Nephron (organoid): ENCODE measurements around the gene ROBO1.

Experiments
- H3K27ac Mint-ChIP-seq, 3 experiments: 2 replicates each; pipeline ENCODE4 v1.8.0; 2020; ENCODE audit warnings: mixed read lengths in 3 of 3, mild to moderate bottlenecking in 2 of 3, moderate library complexity in 1 of 3
- H3K27me3 Mint-ChIP-seq: 2 replicates; pipeline ENCODE4 v1.8.0; 2021; ENCODE audit warnings: low read depth, mild to moderate bottlenecking, moderate library complexity, mixed read lengths
- H3K36me3 Mint-ChIP-seq: 2 replicates; pipeline ENCODE4 v1.8.0; 2020; ENCODE audit warnings: low read depth, mixed read lengths
- H3K4me1 Mint-ChIP-seq: 2 replicates; pipeline ENCODE4 v1.8.0; 2020; ENCODE audit warnings: mixed read lengths
- H3K4me3 Mint-ChIP-seq, 3 experiments: 2 replicates each; pipeline ENCODE4 v1.8.0; 2020; ENCODE audit warnings: mild to moderate bottlenecking in 3 of 3, mixed read lengths in 3 of 3, moderate library complexity in 2 of 3
- H3K9me3 Mint-ChIP-seq: 2 replicates; pipeline ENCODE4 v1.8.0; 2020; ENCODE audit warnings: mixed read lengths
- TF ChIP-seq, protein P1 (sequence below), 3 experiments: fragments of 200-600 bp; sonication (generic); IDR thresholded peaks; one replicate each; pipeline ENCODE4 v1.5.0; 2021; ENCODE audit warnings: antibody characterized with exemption in 3 of 3; ENCODE audit not compliant: unreplicated experiment in 3 of 3

The ROBO1 gene

GRCh38 chr3:78907367-78907766 lies 860.4 kb downstream of the ROBO1 start:
- H3K4me1 Mint-ChIP-seq: no peaks in the 10 kb centered on the region
- H3K36me3 Mint-ChIP-seq: peaks cover 14% of the 10 kb centered on the region
- H3K27ac Mint-ChIP-seq: no peak overlapping the region

DNA sequence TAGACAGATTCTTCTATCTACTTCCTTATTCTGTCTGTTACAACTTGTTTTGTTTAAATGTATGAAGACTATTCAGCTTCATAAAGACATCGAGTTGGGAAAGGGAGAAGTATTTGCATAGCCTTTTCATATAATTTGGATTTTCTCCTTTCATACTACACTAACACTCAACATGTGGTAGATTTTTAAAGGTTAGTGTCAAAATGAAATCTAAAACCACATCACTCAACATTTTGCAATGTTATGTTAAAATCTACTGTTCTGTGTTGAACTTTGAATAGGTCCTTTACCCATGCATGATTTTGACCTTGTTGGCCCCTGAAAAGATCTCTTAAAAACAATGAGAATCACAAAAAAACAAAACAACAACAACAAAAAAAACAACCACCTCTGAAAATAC lies 860.9 kb downstream of the ROBO1 start:
- Mint-ChIP-seq H3K36me3 (peaks cover 14% of the 10 kb centered on the region), H3K27ac (no peak overlapping the region), H3K27me3 (no peaks in the 10 kb centered on the region), H3K9me3 (no peaks in the 10 kb centered on the region), H3K4me3 (no peak overlapping the region), H3K4me1 (no peaks in the 10 kb centered on the region)
- TF ChIP-seq, protein P1, sequence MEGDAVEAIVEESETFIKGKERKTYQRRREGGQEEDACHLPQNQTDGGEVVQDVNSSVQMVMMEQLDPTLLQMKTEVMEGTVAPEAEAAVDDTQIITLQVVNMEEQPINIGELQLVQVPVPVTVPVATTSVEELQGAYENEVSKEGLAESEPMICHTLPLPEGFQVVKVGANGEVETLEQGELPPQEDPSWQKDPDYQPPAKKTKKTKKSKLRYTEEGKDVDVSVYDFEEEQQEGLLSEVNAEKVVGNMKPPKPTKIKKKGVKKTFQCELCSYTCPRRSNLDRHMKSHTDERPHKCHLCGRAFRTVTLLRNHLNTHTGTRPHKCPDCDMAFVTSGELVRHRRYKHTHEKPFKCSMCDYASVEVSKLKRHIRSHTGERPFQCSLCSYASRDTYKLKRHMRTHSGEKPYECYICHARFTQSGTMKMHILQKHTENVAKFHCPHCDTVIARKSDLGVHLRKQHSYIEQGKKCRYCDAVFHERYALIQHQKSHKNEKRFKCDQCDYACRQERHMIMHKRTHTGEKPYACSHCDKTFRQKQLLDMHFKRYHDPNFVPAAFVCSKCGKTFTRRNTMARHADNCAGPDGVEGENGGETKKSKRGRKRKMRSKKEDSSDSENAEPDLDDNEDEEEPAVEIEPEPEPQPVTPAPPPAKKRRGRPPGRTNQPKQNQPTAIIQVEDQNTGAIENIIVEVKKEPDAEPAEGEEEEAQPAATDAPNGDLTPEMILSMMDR (IDR thresholded peaks at IDR 0.05; ENCODE audit: unreplicated experiment in 3 of 3): no peak

More at GRCh38 chr3:78907367-78907766, 860.4 kb downstream of the ROBO1 start:
- TF ChIP-seq, protein P1 (IDR thresholded peaks at IDR 0.05; ENCODE audit: unreplicated experiment in 3 of 3): no peak
- Mint-ChIP-seq H3K9me3 (no peaks in the 10 kb centered on the region), H3K4me3 (no peak overlapping the region), H3K27me3 (no peaks in the 10 kb centered on the region)

GRCh38 chr3:78906245-78906644 lies 861.6 kb downstream of the ROBO1 start:
- Mint-ChIP-seq H3K9me3 (no peaks in the 10 kb centered on the region), H3K4me1 (no peaks in the 10 kb centered on the region), H3K36me3 (peaks cover 14% of the 10 kb centered on the region), H3K27ac (no peak overlapping the region), H3K4me3 (no peak overlapping the region), H3K27me3 (no peaks in the 10 kb centered on the region)
- TF ChIP-seq, protein P1 (IDR thresholded peaks at IDR 0.05; ENCODE audit: unreplicated experiment in 3 of 3): no peak

GRCh38 chr3:78905700-78906099 lies 862.1 kb downstream of the ROBO1 start:
- TF ChIP-seq, protein P1 (IDR thresholded peaks at IDR 0.05; ENCODE audit: unreplicated experiment in 3 of 3): no peak
- no peaks in the 10 kb centered on the region for H3K27me3 Mint-ChIP-seq
- H3K9me3 Mint-ChIP-seq: no peaks in the 10 kb centered on the region
- H3K4me3 Mint-ChIP-seq: no peak overlapping the region
- H3K36me3 Mint-ChIP-seq: peaks cover 14% of the 10 kb centered on the region
- H3K27ac Mint-ChIP-seq: no peak overlapping the region
- H3K4me1 Mint-ChIP-seq: peaks cover 4% of the 10 kb centered on the region

GRCh38 chr3:78901544-78901943 lies 866.3 kb downstream of the ROBO1 start:
- Mint-ChIP-seq H3K27me3 (no peaks in the 10 kb centered on the region), H3K36me3 (no peaks in the 10 kb centered on the region), H3K4me3 (no peak overlapping the region), H3K27ac (no peak overlapping the region), H3K4me1 (peaks cover 10% of the 10 kb centered on the region), H3K9me3 (no peaks in the 10 kb centered on the region)
- TF ChIP-seq, protein P1 (IDR thresholded peaks at IDR 0.05; ENCODE audit: unreplicated experiment in 3 of 3): no peak

DNA sequence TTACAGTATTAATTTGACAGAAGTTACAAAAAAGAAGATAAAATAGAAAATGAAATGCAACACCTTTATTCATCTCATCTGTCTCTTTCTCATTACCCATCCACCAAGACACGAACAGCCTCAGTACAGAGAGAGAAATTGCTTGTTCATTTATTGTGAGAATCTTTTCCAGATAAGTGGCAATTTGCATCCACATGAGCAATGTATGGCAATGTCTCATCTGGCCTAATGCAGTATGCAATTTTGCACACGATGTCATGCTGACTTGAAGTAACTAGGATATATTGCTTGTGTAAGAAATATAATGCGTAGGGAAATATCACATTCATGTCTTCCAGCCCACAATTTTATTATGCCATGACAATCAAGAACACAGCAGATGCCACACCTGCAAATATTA lies 866.9 kb downstream of the ROBO1 start:
- H3K36me3 Mint-ChIP-seq: no peaks in the 10 kb centered on the region
- H3K4me3 Mint-ChIP-seq: no peak overlapping the region
- H3K27ac Mint-ChIP-seq: no peak overlapping the region
- no peaks in the 10 kb centered on the region for H3K27me3 Mint-ChIP-seq
- peaks cover 10% of the 10 kb centered on the region for H3K4me1 Mint-ChIP-seq
- TF ChIP-seq, protein P1 (IDR thresholded peaks at IDR 0.05; ENCODE audit: unreplicated experiment in 3 of 3): no peak
- no peaks in the 10 kb centered on the region for H3K9me3 Mint-ChIP-seq
